ENCODE measurements around the gene FLT3.
"Not testable (repeated sequence)": the region's sequence is repeated elsewhere in the genome, so short reads cannot be mapped to it uniquely, and the experiment has no call there.

Gene FLT3

GRCh38 chr13:27971236-27971645 lies 129.1 kb downstream of the FLT3 start:
- DNase-seq = no peak

DNA sequence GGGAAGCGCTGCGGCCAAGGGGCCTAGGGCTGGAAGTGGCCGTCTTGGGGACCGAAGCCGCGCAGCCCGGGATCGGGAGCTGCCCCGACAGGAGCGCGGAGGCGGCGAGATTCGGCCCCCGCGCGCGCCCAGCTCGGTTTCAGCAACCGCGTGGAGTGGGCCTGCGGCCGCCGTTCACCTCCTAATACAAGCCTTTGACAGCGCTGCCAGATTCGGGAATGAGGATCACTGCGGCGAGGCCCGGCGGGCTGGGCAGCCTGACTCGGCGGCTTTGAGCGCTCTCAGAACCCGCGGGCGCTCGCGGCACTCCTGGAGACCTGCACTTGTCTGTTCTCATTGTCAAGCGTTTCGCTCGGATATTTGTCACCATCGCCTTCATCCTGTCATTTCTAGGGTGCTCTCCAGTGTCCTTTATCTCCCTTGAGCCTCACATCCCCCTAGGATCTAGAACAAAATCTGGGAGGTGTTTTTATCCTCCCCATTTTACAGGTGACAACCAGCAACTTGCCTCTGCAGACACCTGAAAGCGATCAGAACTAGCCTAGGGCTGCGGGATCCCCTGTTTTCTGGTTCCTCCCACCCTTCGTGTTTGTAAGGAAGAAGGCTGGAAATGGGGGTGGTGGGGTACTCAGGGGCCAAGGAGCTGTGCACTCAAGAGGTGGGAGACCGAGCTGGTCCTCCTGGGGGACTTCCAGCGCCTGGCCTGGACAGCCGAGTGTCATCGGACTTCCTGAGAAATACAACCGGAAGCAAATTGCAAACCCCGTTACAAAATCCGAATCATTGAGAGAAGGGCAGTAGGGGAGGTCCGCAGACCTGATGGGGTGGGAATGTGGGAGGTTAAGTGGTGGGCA lies 129.8 kb downstream of the FLT3 start:
- no peak for DNase-seq

DNA sequence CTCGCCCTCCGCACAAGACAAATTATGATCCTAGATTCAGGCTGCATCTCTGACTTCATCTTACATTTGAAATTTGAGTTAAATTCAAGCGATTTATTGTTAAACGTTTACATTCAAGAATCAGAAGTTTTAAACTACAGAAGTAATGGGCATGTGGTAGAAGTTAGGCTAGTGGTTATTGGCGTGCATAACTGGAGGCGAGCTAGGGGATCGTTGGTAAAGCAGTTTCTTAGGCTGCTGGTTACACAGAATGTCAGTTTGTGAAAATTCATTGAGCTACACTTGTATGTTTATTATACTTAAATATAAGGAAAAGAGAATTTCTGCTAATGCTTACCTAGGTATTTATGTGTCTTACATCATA lies 130.5 kb downstream of the FLT3 start:
- no peak for DNase-seq

- no peak for DNase-seq
These were observed 131.1 kb downstream of the FLT3 start, which contains the start of gene CDX2 for GRCh38 chr13:27969082-27969865. Gene CDX2 (minus strand): TSS chr13:27969315. CDS start chr13:27969006, 309 bp downstream.

DNA sequence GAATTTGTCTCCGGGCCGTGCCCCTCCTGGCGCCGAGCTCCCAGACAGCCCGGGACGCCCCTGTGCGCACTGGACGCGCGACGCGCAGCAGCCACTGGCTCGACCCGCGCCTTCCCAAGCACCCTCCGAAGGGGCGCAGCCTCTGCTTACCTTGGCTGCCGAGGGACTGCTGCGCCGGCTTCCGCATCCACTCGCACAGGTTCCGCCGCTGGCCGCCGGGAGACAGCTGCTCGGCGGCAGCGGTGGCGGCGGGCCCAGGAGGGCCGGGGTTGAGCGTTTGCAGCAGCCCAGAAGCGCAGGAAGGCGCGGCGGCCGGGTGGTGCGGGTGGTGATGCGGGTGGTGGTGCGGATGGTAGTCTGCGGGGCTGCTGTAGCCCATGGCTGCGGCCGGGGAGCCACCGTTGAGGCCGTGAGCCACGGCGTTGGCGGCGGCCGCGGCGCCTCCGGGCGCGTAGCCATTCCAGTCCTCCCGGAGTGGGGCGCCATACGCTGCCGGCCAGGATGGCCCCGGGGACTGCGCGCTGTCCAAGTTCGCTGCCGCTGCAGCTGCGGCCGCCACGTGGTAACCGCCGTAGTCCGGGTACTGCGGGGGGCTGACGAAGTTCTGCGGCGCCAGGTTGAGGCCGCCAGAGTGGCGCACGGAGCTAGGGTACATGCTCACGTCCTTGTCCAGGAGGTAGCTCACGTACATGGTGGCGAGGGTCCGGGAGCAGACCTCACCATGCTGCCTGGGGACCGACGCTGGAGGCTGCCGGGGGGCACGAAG lies 131.9 kb downstream of the FLT3 start:
- DNase-seq = no peak

- no peak for DNase-seq
These were observed 132.6 kb downstream of the FLT3 start for GRCh38 chr13:27967736-27968315.

- DNase-seq = no peak
These were observed 133.1 kb downstream of the FLT3 start for GRCh38 chr13:27967203-27967735.

DNA sequence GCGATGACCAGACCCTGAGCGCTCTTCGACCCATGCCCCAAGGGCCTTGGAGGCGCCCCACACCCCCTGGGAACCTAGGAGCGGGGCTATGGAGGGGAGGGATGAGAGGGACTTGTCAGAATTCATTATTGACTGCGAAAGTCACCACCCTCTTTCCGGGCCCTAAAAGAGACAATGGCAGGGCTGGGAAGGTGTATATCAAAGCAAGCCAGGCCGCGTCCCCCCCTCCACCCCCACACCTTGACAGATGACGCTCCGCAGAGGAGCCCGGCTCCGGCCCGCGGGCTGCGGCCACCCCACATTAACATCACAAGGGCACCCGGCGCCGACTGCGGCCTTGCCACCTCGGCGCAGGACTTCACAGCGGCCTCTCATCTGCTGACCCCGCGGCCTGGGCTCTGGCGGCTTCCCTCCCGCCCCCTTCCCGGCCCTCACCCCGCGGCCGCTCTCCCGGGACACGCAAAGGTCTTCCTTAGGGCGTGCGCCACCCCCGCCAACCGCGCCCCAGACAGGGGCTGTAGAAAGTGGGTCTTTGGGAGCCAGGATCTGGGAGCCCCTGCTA lies 133.7 kb downstream of the FLT3 start:
- DNase-seq = no peak

GRCh38 chr13:27965740-27966640 lies 134.4 kb downstream of the FLT3 start:
- no peak for DNase-seq

DNA sequence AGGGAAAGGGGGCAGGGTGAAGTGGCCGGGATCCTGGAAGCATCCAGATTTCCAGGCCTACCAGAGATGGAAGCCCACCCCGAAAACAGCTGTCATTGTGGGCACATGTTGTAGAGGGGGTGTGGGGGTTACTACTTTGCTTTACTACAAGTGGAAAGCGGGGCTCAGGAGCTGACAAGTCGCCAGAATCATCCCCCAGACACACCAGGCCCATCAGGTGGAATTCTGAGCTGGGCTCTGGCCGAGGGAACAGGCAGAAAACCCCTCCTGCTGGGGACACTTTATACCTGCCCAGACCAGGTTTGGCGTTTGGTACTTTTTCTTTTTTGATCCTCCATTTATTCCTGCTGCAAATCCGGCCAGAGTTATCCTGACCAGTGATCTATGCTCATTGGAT lies 135.0 kb downstream of the FLT3 start:
- no peak for DNase-seq

DNA sequence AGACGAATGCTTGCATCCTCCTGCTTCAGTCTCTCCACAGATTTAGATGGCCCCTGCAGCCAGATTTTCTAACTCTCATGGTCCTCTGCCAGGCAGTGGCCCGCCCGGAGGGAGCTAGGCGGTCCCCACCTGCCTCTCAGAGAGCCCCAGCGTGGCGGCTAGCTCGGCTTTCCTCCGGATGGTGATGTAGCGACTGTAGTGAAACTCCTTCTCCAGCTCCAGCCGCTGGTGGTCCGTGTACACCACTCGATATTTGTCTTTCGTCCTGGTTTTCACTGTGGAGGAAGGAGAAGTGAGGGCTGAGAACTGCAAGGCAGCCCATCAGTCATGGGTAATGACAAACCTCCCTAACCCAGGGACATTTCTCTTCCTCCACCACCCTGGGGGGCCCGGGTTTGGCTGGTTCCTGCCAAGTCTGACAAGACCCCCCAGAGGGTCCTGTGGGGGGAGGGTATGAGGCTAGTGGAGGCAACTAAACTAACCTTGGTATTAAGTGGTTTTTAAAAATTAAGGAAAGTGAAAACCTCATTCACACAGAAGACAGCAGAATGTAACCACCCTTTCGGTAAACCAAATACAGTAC lies 135.5 kb downstream of the FLT3 start:
- DNase-seq = no peak

DNA sequence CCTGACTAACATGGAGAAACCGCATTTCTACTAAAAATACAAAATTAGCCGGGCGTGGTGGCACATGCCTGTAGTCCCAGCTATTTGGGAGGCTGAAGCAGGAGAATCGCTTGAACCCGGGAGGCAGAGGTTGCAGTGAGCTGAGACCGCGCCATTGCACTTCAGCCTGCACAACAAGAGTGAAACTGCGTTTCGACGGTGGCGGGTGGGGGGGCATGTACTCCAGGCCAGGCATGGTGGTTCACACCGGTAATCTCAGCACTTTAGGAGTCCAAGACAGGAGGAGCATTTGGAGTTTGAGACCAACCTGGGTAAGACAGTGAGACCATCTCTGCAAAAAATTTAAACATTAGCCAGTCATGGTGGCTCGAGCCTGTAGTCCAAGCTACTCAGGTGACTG lies 136.2 kb downstream of the FLT3 start:
- not testable (repeated sequence) for DNase-seq

DNA sequence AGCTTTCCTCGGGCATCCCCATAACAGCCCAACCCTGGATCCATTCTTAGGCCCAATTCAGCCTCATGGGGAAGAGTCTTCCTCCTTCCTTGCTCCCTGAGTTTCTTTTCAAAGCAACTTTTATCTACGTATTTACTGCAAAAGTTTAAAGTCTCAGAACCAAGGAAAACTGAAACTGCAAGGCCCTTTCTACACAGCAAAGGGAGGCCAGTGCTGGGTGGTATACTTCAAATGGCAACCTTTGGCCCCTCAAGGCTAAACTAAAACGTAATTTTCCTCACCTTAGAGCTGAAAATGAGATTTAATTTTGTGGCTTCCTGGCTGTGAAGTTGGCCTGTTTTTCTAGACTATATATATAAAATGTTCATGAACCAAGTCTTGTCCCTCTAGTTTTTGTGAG lies 136.9 kb downstream of the FLT3 start:
- no peak for DNase-seq

- no peak for DNase-seq
These were observed 137.4 kb downstream of the FLT3 start for GRCh38 chr13:27962982-27963381.

- DNase-seq = no peak
These were observed 138.1 kb downstream of the FLT3 start for GRCh38 chr13:27962128-27962841.

GRCh38 chr13:27961227-27962085 lies 138.9 kb downstream of the FLT3 start:
- DNase-seq = no peak

DNA sequence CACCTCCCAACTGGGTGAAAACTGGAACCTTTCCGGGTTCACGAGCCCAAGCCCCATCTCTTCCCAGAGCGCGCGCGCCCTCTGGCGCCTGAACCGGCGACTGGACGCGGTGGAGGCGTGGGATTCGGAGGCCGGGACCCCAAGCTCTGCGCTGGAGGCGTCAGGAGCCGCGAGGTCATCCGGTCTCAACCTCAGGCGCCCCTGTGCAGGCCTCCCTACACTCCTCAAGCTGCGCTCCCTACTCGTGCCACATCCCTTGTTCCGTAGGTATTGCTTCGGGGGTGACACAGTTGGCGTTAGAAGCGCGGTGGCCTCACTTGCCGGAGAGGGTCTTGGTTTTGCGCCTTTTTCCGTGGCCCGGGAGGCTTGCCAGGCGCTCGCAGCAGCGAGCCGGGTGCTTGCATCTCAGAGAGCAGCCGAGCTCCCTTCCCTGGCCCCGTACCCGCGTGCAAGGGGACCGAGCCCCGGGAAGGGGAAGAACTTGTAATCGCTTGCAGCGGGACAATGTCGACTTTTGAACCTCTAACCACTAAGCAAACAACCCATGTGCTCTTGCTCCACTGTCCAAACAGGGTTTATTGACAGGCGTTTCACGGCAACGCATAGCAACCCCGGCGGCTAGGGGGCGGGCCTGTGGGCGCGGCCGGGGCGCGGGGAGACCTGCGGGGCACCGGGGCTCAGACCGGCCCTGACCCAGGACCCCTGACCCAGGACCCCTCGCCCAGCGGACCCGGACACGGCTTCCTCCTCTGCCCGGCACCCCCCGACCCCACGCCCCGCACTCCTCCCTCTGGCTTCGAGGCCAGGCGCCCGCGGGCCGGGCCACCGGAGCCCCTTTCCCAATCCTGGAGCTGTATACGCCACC lies 139.8 kb downstream of the FLT3 start:
- no peak for DNase-seq

DNA sequence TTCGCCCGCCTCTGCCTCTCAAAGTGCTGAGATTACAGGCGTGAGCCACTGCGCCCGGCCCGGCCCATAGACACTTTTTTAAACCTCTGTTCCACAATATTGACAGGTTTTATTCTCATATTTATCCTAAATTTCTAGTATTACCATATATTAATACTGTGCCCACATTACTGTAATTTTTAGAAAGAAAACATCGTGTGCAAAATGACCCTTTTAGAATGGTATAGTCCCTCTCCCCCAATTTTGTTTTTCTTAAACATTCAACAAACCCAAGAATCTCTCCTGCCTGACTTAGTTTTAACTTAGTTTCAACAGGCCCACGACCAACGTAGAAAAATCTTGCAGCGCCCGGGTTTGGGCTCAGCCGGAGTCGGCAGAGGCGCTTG lies 140.4 kb downstream of the FLT3 start:
- DNase-seq = no peak
